Naive thymus-derived CD4-positive, alpha-beta T cell (primary cell): Measurements from ENCODE around the gene FAM161A. TPM values are rescaled to one million over a fixed set of nuclear protein-coding genes. Genes with fewer than 3 reads are reported as not detected.
"Not testable (repeated sequence)": the region's sequence is repeated elsewhere in the genome, so short reads cannot be mapped to it uniquely, and the experiment has no call there.

Experiments used
- ATAC-seq: fragments of 150-1000 bp; cut with Tn5 transposase; 2 replicates; pipeline ENCODE4 v1.10.0; 2021; ENCODE audit warnings: mild to moderate bottlenecking, moderate library complexity
- CTCF ChIA-PET: fragments of 350-600 bp; sonication (Branson Sonifier 250); formaldehyde crosslinking; loops from one replicate; lab custom pipeline; 2021; ENCODE audit warnings: antibody characterized with exemption; lab: Charles Lee
- POLR2A ChIA-PET: fragments of 350-600 bp; sonication (Branson Sonifier 250); formaldehyde crosslinking; loops from one replicate; lab custom pipeline; 2021; ENCODE audit warnings: antibody characterized with exemption, inconsistent platforms; lab: Charles Lee
- DNase-seq, 9 donors: peaks; one replicate each; pipeline versions ENCODE4 v3.0.0 to v3.0.0-alpha.2; 2020 to 2022; ENCODE audit warnings: mixed read lengths in 1 of 9
- H3K27ac ChIP-seq: one replicate; pipeline ENCODE4 v1.7.0; 2013; ENCODE audit warnings: mild to moderate bottlenecking, low read depth, low read length, moderate library complexity
- H3K27me3 ChIP-seq, 2 donors: one replicate each; pipeline ENCODE4 v1.7.0; 2013; ENCODE audit warnings: low read length in 2 of 2, mild to moderate bottlenecking in 2 of 2, moderate library complexity in 2 of 2; ENCODE audit not compliant: control insufficient read depth in 2 of 2, insufficient read depth in 2 of 2
- H3K36me3 ChIP-seq, 3 experiments: 1 replicate in 2 of 3; 2 replicates in 1 of 3; pipeline ENCODE4 v1.7.0; 2013; ENCODE audit warnings: low read length in 3 of 3, mild to moderate bottlenecking in 3 of 3, moderate library complexity in 1 of 3; ENCODE audit not compliant: insufficient read depth in 3 of 3, control insufficient read depth in 2 of 3
- H3K4me1 ChIP-seq, 2 donors: one replicate each; pipeline ENCODE4 v1.7.0; 2013; ENCODE audit warnings: low read length in 2 of 2, mild to moderate bottlenecking in 2 of 2, moderate library complexity in 1 of 2; ENCODE audit not compliant: control insufficient read depth in 2 of 2, insufficient read depth in 2 of 2
- H3K4me3 ChIP-seq: 2 replicates; pipeline ENCODE4 v1.7.0; 2013; ENCODE audit warnings: mild to moderate bottlenecking, low read length
- H3K9me3 ChIP-seq, 3 experiments: 1 replicate in 2 of 3; 2 replicates in 1 of 3; pipeline ENCODE4 v1.7.0; 2013; ENCODE audit warnings: low read length in 3 of 3; ENCODE audit not compliant: control insufficient read depth in 2 of 3
- H3K27ac Mint-ChIP-seq, 9 donors: one replicate each; pipeline ENCODE4 v1.8.0; 2020 to 2022; ENCODE audit warnings: mixed read lengths in 9 of 9, mild to moderate bottlenecking in 8 of 9, moderate library complexity in 5 of 9, inconsistent platforms in 2 of 9
- H3K27me3 Mint-ChIP-seq, 5 donors: one replicate each; pipeline ENCODE4 v1.8.0; 2021 to 2022; ENCODE audit warnings: mixed read lengths in 5 of 5, mild to moderate bottlenecking in 1 of 5
- H3K36me3 Mint-ChIP-seq, 5 donors: one replicate each; pipeline ENCODE4 v1.8.0; 2020 to 2022; ENCODE audit warnings: mixed read lengths in 5 of 5, mild to moderate bottlenecking in 3 of 5, inconsistent platforms in 1 of 5
- H3K4me1 Mint-ChIP-seq, 7 donors: one replicate each; pipeline ENCODE4 v1.8.0; 2020 to 2022; ENCODE audit warnings: mixed read lengths in 7 of 7, mild to moderate bottlenecking in 3 of 7, inconsistent platforms in 1 of 7
- H3K4me3 Mint-ChIP-seq, 10 donors: one replicate each; pipeline ENCODE4 v1.8.0; 2020 to 2022; ENCODE audit warnings: mild to moderate bottlenecking in 10 of 10, mixed read lengths in 10 of 10, moderate library complexity in 6 of 10, inconsistent platforms in 2 of 10
- H3K9me3 Mint-ChIP-seq, 11 donors: one replicate each; pipeline ENCODE4 v1.8.0; 2020 to 2022; ENCODE audit warnings: mixed read lengths in 11 of 11, mild to moderate bottlenecking in 4 of 11, inconsistent platforms in 1 of 11, moderate library complexity in 1 of 11
- intact Hi-C, 2 donors: fragments of 100-400 bp; cut with micrococcal nuclease; formaldehyde crosslinking; loops; one replicate each; pipeline ENCODE4 v1.15.1; 2023
- polyA plus RNA-seq, 2 donors: library from polyadenylated mRNA; unstranded; fragments of 300-500 nt; fragmentation: Illumina TruSeq; gene quantifications; one replicate each; pipeline ENCODE4 v1.2.3, GENCODE V29; 2021
- total RNA-seq, 6 experiments: library from RNA in 5 of 6; stranded (reverse) in 5 of 6; gene quantifications; 1 replicate in 5 of 6; 2 replicates in 1 of 6; pipeline ENCODE4 v1.2.3 and lab custom pipeline; 2021 to 2026

FAM161A gene
- total and polyA plus RNA-seq, 7 experiments from 2014 or later, result 1.9 to 4.7 (median 2.1) TPM

- H3K27me3 Mint-ChIP-seq, result peaks cover 0 to 13% (median 8%) of the 10 kb centered on the region in 5 donors
- H3K4me3 Mint-ChIP-seq, H3K9me3 Mint-ChIP-seq, H3K9me3 ChIP-seq, CTCF ChIA-PET, H3K4me1 ChIP-seq, H3K27me3 ChIP-seq, DNase-seq, POLR2A ChIA-PET, ATAC-seq, H3K27ac ChIP-seq, H3K4me3 ChIP-seq, intact Hi-C loops, H3K4me1 Mint-ChIP-seq, H3K27ac Mint-ChIP-seq, H3K36me3 ChIP-seq, H3K36me3 Mint-ChIP-seq: not testable (repeated sequence)
Observed at GRCh38 chr2:61810203-61810602, 43.7 kb downstream of the FAM161A start.

GRCh38 chr2:61808693-61809092 lies 45.2 kb downstream of the FAM161A start:
- DNase-seq, H3K4me3 ChIP-seq, H3K9me3 ChIP-seq, H3K36me3 ChIP-seq, H3K27ac Mint-ChIP-seq, H3K4me1 ChIP-seq, intact Hi-C loops, H3K36me3 Mint-ChIP-seq, H3K27ac ChIP-seq, ATAC-seq, H3K9me3 Mint-ChIP-seq, H3K4me1 Mint-ChIP-seq, H3K4me3 Mint-ChIP-seq, H3K27me3 ChIP-seq, CTCF ChIA-PET: not testable (repeated sequence)
- POLR2A ChIA-PET, result interaction anchor here (0.6 kb wide), 1 partner anchor 20 kb away, joined by 3 read pairs; no protein-coding TSS in a partner anchor
- peaks cover 0 to 12% (median 4%) of the 10 kb centered on the region in 5 donors for H3K27me3 Mint-ChIP-seq

- Histone ChIP-seq H3K27ac (no peak overlapping the region), H3K4me1 (no peaks in the 10 kb centered on the region), H3K4me3 (no peak overlapping the region), H3K36me3 (no peaks in the 10 kb centered on the region), H3K27me3 (no peaks in the 10 kb centered on the region), H3K9me3 (no peaks in the 10 kb centered on the region)
- intact Hi-C loops, result no loop called here
- no peak for DNase-seq
- no peak for ATAC-seq
- Mint-ChIP-seq H3K27me3 (peaks cover 0 to 16% (median 10%) of the 10 kb centered on the region in 5 donors), H3K9me3 (no peaks in the 10 kb centered on the region), H3K36me3 (peaks cover 0 to 4% (median 0%) of the 10 kb centered on the region in 5 donors), H3K27ac (no peak overlapping the region), H3K4me1 (peaks cover 0 to 4% (median 0%) of the 10 kb centered on the region in 7 donors), H3K4me3 (no peak overlapping the region)
- CTCF ChIA-PET, result interaction anchor here (0.7 kb wide), 1 partner anchor 223 kb away, joined by 3 read pairs; no protein-coding TSS in a partner anchor
- POLR2A ChIA-PET, result no interaction called here
Observed at GRCh38 chr2:61807036-61807757, 46.7 kb downstream of the FAM161A start.

GRCh38 chr2:61802548-61802947 lies 51.3 kb downstream of the FAM161A start:
- Mint-ChIP-seq H3K4me3 (no peak overlapping the region), H3K4me1 (peaks cover 0 to 2% (median 0%) of the 10 kb centered on the region in 7 donors), H3K27ac (no peak overlapping the region), H3K9me3 (peaks cover 0 to 4% (median 0%) of the 10 kb centered on the region in 11 donors), H3K36me3 (peaks cover 0 to 4% (median 0%) of the 10 kb centered on the region in 5 donors), H3K27me3 (peaks cover 0 to 18% (median 17%) of the 10 kb centered on the region in 5 donors)
- no peak overlapping the region for H3K27ac ChIP-seq
- DNase-seq (no peak), ATAC-seq (no peak)
- intact Hi-C loops, result no loop called here
- H3K36me3 ChIP-seq, result no peaks in the 10 kb centered on the region
- no peak overlapping the region for H3K4me3 ChIP-seq
- H3K27me3 ChIP-seq, result no peaks in the 10 kb centered on the region
- ChIA-PET POLR2A (no interaction called here), CTCF (no interaction called here)
- no peaks in the 10 kb centered on the region for H3K9me3 ChIP-seq
- H3K4me1 ChIP-seq, result no peaks in the 10 kb centered on the region

- Mint-ChIP-seq H3K9me3 (peaks cover 0 to 4% (median 0%) of the 10 kb centered on the region in 11 donors), H3K36me3 (peaks cover 0 to 4% (median 0%) of the 10 kb centered on the region in 5 donors), H3K4me3 (no peak overlapping the region), H3K27ac (no peak overlapping the region), H3K4me1 (no peaks in the 10 kb centered on the region), H3K27me3 (peaks cover 4 to 23% (median 8%) of the 10 kb centered on the region in 5 donors)
- CTCF ChIA-PET, result no interaction called here
- DNase-seq, result no peak
- intact Hi-C loops, result no loop called here
- Histone ChIP-seq H3K4me3 (no peak overlapping the region), H3K4me1 (no peaks in the 10 kb centered on the region), H3K9me3 (no peaks in the 10 kb centered on the region), H3K27ac (no peak overlapping the region), H3K36me3 (no peaks in the 10 kb centered on the region), H3K27me3 (no peaks in the 10 kb centered on the region)
- no peak for ATAC-seq
- POLR2A ChIA-PET, result no interaction called here
Observed at GRCh38 chr2:61799099-61799498, 54.8 kb downstream of the FAM161A start.

GRCh38 chr2:61797446-61797845 lies 56.4 kb downstream of the FAM161A start:
- H3K27me3 Mint-ChIP-seq, result peaks cover 4 to 19% (median 11%) of the 10 kb centered on the region in 5 donors
- H3K36me3 ChIP-seq, ATAC-seq, POLR2A ChIA-PET, H3K9me3 Mint-ChIP-seq, H3K4me3 ChIP-seq, H3K4me3 Mint-ChIP-seq, H3K4me1 Mint-ChIP-seq, H3K27ac Mint-ChIP-seq, CTCF ChIA-PET, H3K27me3 ChIP-seq, H3K9me3 ChIP-seq, DNase-seq, H3K4me1 ChIP-seq, intact Hi-C loops, H3K27ac ChIP-seq, H3K36me3 Mint-ChIP-seq: not testable (repeated sequence)

GRCh38 chr2:61795408-61795807 lies 58.5 kb downstream of the FAM161A start:
- no peak overlapping the region for H3K27ac Mint-ChIP-seq
- no peak overlapping the region for H3K4me3 Mint-ChIP-seq
- peaks cover 0 to 4% (median 0%) of the 10 kb centered on the region in 5 donors for H3K36me3 Mint-ChIP-seq
- intact Hi-C loops, result no loop called here
- Histone ChIP-seq H3K4me3 (no peak overlapping the region), H3K36me3 (no peaks in the 10 kb centered on the region), H3K27ac (no peak overlapping the region), H3K4me1 (no peaks in the 10 kb centered on the region), H3K27me3 (no peaks in the 10 kb centered on the region), H3K9me3 (no peaks in the 10 kb centered on the region)
- ChIA-PET CTCF (no interaction called here), POLR2A (no interaction called here)
- DNase-seq, result no peak
- ATAC-seq, result no peak
- peaks cover 3 to 16% (median 13%) of the 10 kb centered on the region in 5 donors for H3K27me3 Mint-ChIP-seq
- peaks cover 0 to 4% (median 0%) of the 10 kb centered on the region in 11 donors for H3K9me3 Mint-ChIP-seq
- peaks cover 0 to 8% (median 4%) of the 10 kb centered on the region in 7 donors for H3K4me1 Mint-ChIP-seq
